ENCODE results near the gene HMGCS2.
"Not testable (repeated sequence)": the region's sequence is repeated elsewhere in the genome, so short reads cannot be mapped to it uniquely, and the experiment has no call there.

The HMGCS2 gene

GRCh38 chr1:119790451-119791198 is 21.9 kb upstream of the HMGCS2 start:
- no peak overlapping the region for H3K4me3 ChIP-seq (ENCODE audit: low read depth, low read length)

GRCh38 chr1:119787776-119788175 is 19.1 kb upstream of the HMGCS2 start:
- no peak overlapping the region for H3K4me3 ChIP-seq (ENCODE audit: low read depth, low read length)

GRCh38 chr1:119786473-119787050 is 17.9 kb upstream of the HMGCS2 start:
- H3K4me3 ChIP-seq (ENCODE audit: low read depth, low read length) = not testable (repeated sequence)

GRCh38 chr1:119786046-119786445 is 17.3 kb upstream of the HMGCS2 start:
- not testable (repeated sequence) for H3K4me3 ChIP-seq (ENCODE audit: low read depth, low read length)

- no peak overlapping the region for H3K4me3 ChIP-seq (ENCODE audit: low read depth, low read length)
Observed at GRCh38 chr1:119784191-119784781, 15.6 kb upstream of the HMGCS2 start.

- H3K4me3 ChIP-seq (ENCODE audit: low read depth, low read length) = no peak overlapping the region
Observed at GRCh38 chr1:119783354-119784185, 14.9 kb upstream of the HMGCS2 start.

- H3K4me3 ChIP-seq (ENCODE audit: low read depth, low read length) = no peak overlapping the region
Observed at GRCh38 chr1:119782631-119783325, 14.1 kb upstream of the HMGCS2 start.

- no peak overlapping the region for H3K4me3 ChIP-seq (ENCODE audit: low read depth, low read length)
Observed at GRCh38 chr1:119781434-119782210, 12.9 kb upstream of the HMGCS2 start.

- H3K4me3 ChIP-seq (ENCODE audit: low read depth, low read length) = no peak overlapping the region
Observed at GRCh38 chr1:119779869-119780356, 11.2 kb upstream of the HMGCS2 start.

GRCh38 chr1:119778886-119779560 is 10.3 kb upstream of the HMGCS2 start:
- H3K4me3 ChIP-seq (ENCODE audit: low read depth, low read length) = no peak overlapping the region

GRCh38 chr1:119778359-119778758 is 9.7 kb upstream of the HMGCS2 start:
- H3K4me3 ChIP-seq (ENCODE audit: low read depth, low read length) = no peak overlapping the region

- no peak overlapping the region for H3K4me3 ChIP-seq (ENCODE audit: low read depth, low read length)
Observed at GRCh38 chr1:119774746-119775490, 6.2 kb upstream of the HMGCS2 start.

- H3K4me3 ChIP-seq (ENCODE audit: low read depth, low read length) = no peak overlapping the region
Observed at GRCh38 chr1:119773711-119774241, 5.1 kb upstream of the HMGCS2 start.

GRCh38 chr1:119772298-119772697 is 3.6 kb upstream of the HMGCS2 start:
- no peak overlapping the region for H3K4me3 ChIP-seq (ENCODE audit: low read depth, low read length)

- H3K4me3 ChIP-seq (ENCODE audit: low read depth, low read length) = no peak overlapping the region
Observed at GRCh38 chr1:119771770-119772169, 3.1 kb upstream of the HMGCS2 start.

- no peak overlapping the region for H3K4me3 ChIP-seq (ENCODE audit: low read depth, low read length)
Observed at GRCh38 chr1:119771016-119771415, 2.3 kb upstream of the HMGCS2 start.

GRCh38 chr1:119767486-119767885 is 1.2 kb downstream of the HMGCS2 start:
- no peak overlapping the region for H3K4me3 ChIP-seq (ENCODE audit: low read depth, low read length)

- H3K4me3 ChIP-seq (ENCODE audit: low read depth, low read length) = no peak overlapping the region
Observed at GRCh38 chr1:119766374-119766794, 2.3 kb downstream of the HMGCS2 start.

Data from iPS-11a (cell line).